Neural cell (in vitro differentiated cells): ENCODE results near the gene COG5. TPM values are rescaled to one million over a fixed set of nuclear protein-coding genes. Genes with fewer than 3 reads are reported as not detected.

Experiments
- H2AFZ ChIP-seq: fragments of 200-600, 300-800 bp; sonication (generic), shearing (Covaris generic); 2 replicates; pipeline ENCODE4 v1.6.0; 2014; ENCODE audit warnings: low read depth, mild to moderate bottlenecking, antibody characterized with exemption, low read length, moderate library complexity
- H3F3A ChIP-seq: fragments of 200-600 bp; shearing (Covaris generic); 2 replicates; pipeline ENCODE4 v1.6.1; 2016; ENCODE audit warnings: mild to moderate bottlenecking, moderate library complexity, mixed read lengths, antibody characterized with exemption, low read length; ENCODE audit not compliant: insufficient read depth, poor library complexity, severe bottlenecking
- H3K27ac ChIP-seq: fragments of 200-600, 300-800 bp; sonication (generic), shearing (Covaris generic); 2 replicates; pipeline ENCODE4 v1.5.1; 2014; ENCODE audit warnings: mild to moderate bottlenecking, low read length, moderate library complexity
- H3K27me3 ChIP-seq: fragments of 300-800, 200-600 bp; sonication (generic), shearing (Covaris generic); 2 replicates; pipeline ENCODE4 v1.6.0; 2014; ENCODE audit warnings: mild to moderate bottlenecking, low read depth, low read length, moderate library complexity; ENCODE audit not compliant: insufficient read depth
- H3K36me3 ChIP-seq: fragments of 300-800, 200-600 bp; sonication (generic), shearing (Covaris generic); 2 replicates; pipeline ENCODE4 v1.5.1; 2014; ENCODE audit warnings: mild to moderate bottlenecking, antibody characterized with exemption, low read length, moderate library complexity; ENCODE audit not compliant: insufficient read depth
- H3K4me2 ChIP-seq: fragments of 300-800, 200-600 bp; sonication (generic), shearing (Covaris generic); 2 replicates; pipeline ENCODE4 v1.6.0; 2014; ENCODE audit warnings: mild to moderate bottlenecking, low read length
- H3K4me3 ChIP-seq: fragments of 300-800, 200-600 bp; sonication (generic), shearing (Covaris generic); 2 replicates; pipeline ENCODE4 v1.5.1; 2014; ENCODE audit warnings: mild to moderate bottlenecking, low read length, moderate library complexity
- H3K79me2 ChIP-seq: fragments of 200-600 bp; shearing (Covaris generic); replicated peaks from 2 replicates; pipeline ENCODE4 v1.6.0; 2014; ENCODE audit warnings: mild to moderate bottlenecking, low read length, moderate library complexity; ENCODE audit not compliant: insufficient read depth
- H3K9ac ChIP-seq: fragments of 300-800, 200-600 bp; sonication (generic), shearing (Covaris generic); 2 replicates; pipeline ENCODE4 v1.6.1; 2016; ENCODE audit warnings: mild to moderate bottlenecking, low read length, mixed read lengths
- H3K9me2 ChIP-seq: fragments of 200-600 bp; shearing (Covaris generic); 2 replicates; pipeline ENCODE4 v1.6.1; 2016; ENCODE audit warnings: mild to moderate bottlenecking, low read length, mixed read lengths; ENCODE audit not compliant: insufficient read depth
- H3K9me3 ChIP-seq: fragments of 200-600, 300-800 bp; sonication (generic), shearing (Covaris generic); 2 replicates; pipeline ENCODE4 v1.6.1; 2016; ENCODE audit warnings: mild to moderate bottlenecking, mixed run types, low read length, moderate library complexity, mixed read lengths
- H4K20me1 ChIP-seq: fragments of 200-600 bp; shearing (Covaris generic); 2 replicates; pipeline ENCODE4 v1.6.1; 2016; ENCODE audit warnings: mild to moderate bottlenecking, mixed run types; ENCODE audit not compliant: insufficient read depth
- CTCF ChIP-seq: fragments of 450-650 bp; IDR thresholded peaks from 2 replicates; pipeline ENCODE4 v1.5.1; 2014; ENCODE audit warnings: antibody characterized with exemption, mild to moderate bottlenecking, moderate library complexity; ENCODE audit not compliant: poor library complexity, severe bottlenecking
- EP300 ChIP-seq: fragments of 450-650 bp; conservative IDR thresholded peaks from 2 replicates; pipeline ENCODE4 v1.6.1; 2014; ENCODE audit warnings: antibody characterized with exemption, mild to moderate bottlenecking, moderate library complexity; ENCODE audit not compliant: poor library complexity, severe bottlenecking
- EZH2 ChIP-seq: fragments of 200-600, 300-800 bp; shearing (Covaris generic), sonication (generic); IDR thresholded peaks from 2 replicates; pipeline ENCODE4 v1.6.1; 2014; ENCODE audit warnings: antibody characterized with exemption, low read length, borderline replicate concordance, mild to moderate bottlenecking; ENCODE audit not compliant: insufficient read depth, poor library complexity, severe bottlenecking
- MXI1 ChIP-seq: fragments of 450-650 bp; conservative IDR thresholded peaks from 2 replicates; pipeline ENCODE4 v1.6.1; 2014; ENCODE audit warnings: antibody characterized with exemption, mild to moderate bottlenecking; ENCODE audit not compliant: poor library complexity, severe bottlenecking
- POLR2AphosphoS5 ChIP-seq: IDR thresholded peaks from 2 replicates; pipeline ENCODE4 v1.6.1; 2012
- RAD21 ChIP-seq: fragments of 450-650 bp; conservative IDR thresholded peaks from 2 replicates; pipeline ENCODE4 v1.6.1; 2014; ENCODE audit warnings: antibody characterized with exemption, mild to moderate bottlenecking, moderate library complexity
- REST ChIP-seq: IDR thresholded peaks from 2 replicates; pipeline ENCODE4 v1.6.1; 2012; ENCODE audit warnings: borderline replicate concordance
- SMC3 ChIP-seq: fragments of 450-650 bp; conservative IDR thresholded peaks from 2 replicates; pipeline ENCODE4 v1.6.1; 2014; ENCODE audit warnings: antibody characterized with exemption, mild to moderate bottlenecking, moderate library complexity; ENCODE audit not compliant: poor library complexity
- TAF1 ChIP-seq: IDR thresholded peaks from 2 replicates; pipeline ENCODE4 v1.6.1; 2012; ENCODE audit warnings: low read depth
- polyA plus RNA-seq: library from polyadenylated mRNA; depleted of rRNA; stranded (reverse); fragments of >200 nt; gene quantifications from 2 replicates; pipeline ENCODE4 v1.2.3, GENCODE V29; 2014

COG5 gene
- polyA plus RNA-seq, 1 donor from 2014 or later: 13.3 TPM

- no peaks in the 10 kb centered on the region for H3K79me2 ChIP-seq
- H2AFZ ChIP-seq: no peak overlapping the region
- no peaks in the 10 kb centered on the region for H4K20me1 ChIP-seq
- H3K36me3 ChIP-seq: no peaks in the 10 kb centered on the region
- no peaks in the 10 kb centered on the region for H3K9me3 ChIP-seq
- no peak overlapping the region for H3K4me3 ChIP-seq
- H3K27ac ChIP-seq: no peak overlapping the region
- H3K9ac ChIP-seq: no peak overlapping the region
- no peak for TF ChIP-seq CTCF
- H3F3A ChIP-seq: no peaks in the 10 kb centered on the region
- H3K9me2 ChIP-seq: no peaks in the 10 kb centered on the region
- H3K4me2 ChIP-seq: no peak overlapping the region
- H3K27me3 ChIP-seq: no peaks in the 10 kb centered on the region
These were observed 60.0 kb downstream of the COG5 start for GRCh38 chr7:107503687-107504086.

- Histone ChIP-seq H3K9me3 (no peaks in the 10 kb centered on the region), H4K20me1 (no peaks in the 10 kb centered on the region), H3K9ac (no peak overlapping the region), H3K79me2 (no peaks in the 10 kb centered on the region), H3K4me3 (no peak overlapping the region), H3F3A (no peaks in the 10 kb centered on the region), H3K36me3 (no peaks in the 10 kb centered on the region), H3K9me2 (no peaks in the 10 kb centered on the region), H3K4me2 (no peak overlapping the region), H3K27ac (no peak overlapping the region), H2AFZ (no peak overlapping the region), H3K27me3 (no peaks in the 10 kb centered on the region)
- TF ChIP-seq POLR2AphosphoS5 (no peak), EP300 (no peak), REST (no peak), TAF1 (no peak), RAD21 (no peak), MXI1 (no peak), EZH2 (no peak), CTCF (no peak), SMC3 (no peak)
These were observed 60.9 kb downstream of the COG5 start for GRCh38 chr7:107502797-107503196.
